Kidney (tissue), 14 donors: ENCODE data around the gene C12orf54. TPM values are rescaled to one million over a fixed set of nuclear protein-coding genes. Genes with fewer than 3 reads are reported as not detected.
A peak's percentile ranks its signal among the peaks of the same experiment; 100 is the strongest.

Experiments used
- DNase-seq, 5 donors: peaks; one replicate each; pipeline ENCODE4 v3.0.0-alpha.2; 2013 to 2020
- FAIRE-seq: peaks from 2 replicates; lab custom pipeline; 2012; peaks lifted over from hg19 to GRCh38; lab: Jason Lieb, UNC
- H3K27ac ChIP-seq, 2 donors: one replicate each; pipeline ENCODE4 v1.7.0; 2013; ENCODE audit warnings: low read depth in 2 of 2, low read length in 2 of 2, inconsistent platforms in 1 of 2
- H3K27me3 ChIP-seq: one replicate; pipeline ENCODE4 v1.7.1; 2013; ENCODE audit warnings: low read length, inconsistent platforms; ENCODE audit not compliant: control insufficient read depth, insufficient read depth
- H3K36me3 ChIP-seq, 3 donors: one replicate each; pipeline versions ENCODE4 v1.7.0 to v1.7.1; 2013; ENCODE audit warnings: low read length in 3 of 3, control low read depth in 1 of 3, inconsistent platforms in 1 of 3; ENCODE audit not compliant: insufficient read depth in 3 of 3, control insufficient read depth in 2 of 3
- H3K4me1 ChIP-seq, 3 donors: one replicate each; pipeline versions ENCODE4 v1.7.0 to v1.7.1; 2013; ENCODE audit warnings: low read length in 3 of 3, inconsistent platforms in 1 of 3, low read depth in 1 of 3; ENCODE audit not compliant: control insufficient read depth in 2 of 3, insufficient read depth in 2 of 3
- H3K4me3 ChIP-seq, 3 donors: one replicate each; pipeline versions ENCODE4 v1.7.0 to v1.8.1; 2013; ENCODE audit warnings: low read length in 3 of 3, control low read depth in 1 of 3, inconsistent platforms in 1 of 3
- H3K9ac ChIP-seq, 3 donors: one replicate each; pipeline versions ENCODE4 v1.7.0 to v1.7.1; 2013; ENCODE audit warnings: low read length in 3 of 3, control low read depth in 1 of 3, inconsistent platforms in 1 of 3
- H3K9me3 ChIP-seq, 3 donors: one replicate each; pipeline versions ENCODE4 v1.7.0 to v1.7.1; 2013; ENCODE audit warnings: low read length in 3 of 3, control low read depth in 1 of 3, inconsistent platforms in 1 of 3; ENCODE audit not compliant: control insufficient read depth in 2 of 3, insufficient read depth in 1 of 3
- intact Hi-C: fragments of 100-400 bp; cut with DNase I; formaldehyde crosslinking; loops from one replicate; pipeline ENCODE4 v1.11.1; 2022
- polyA plus RNA-seq: library from polyadenylated mRNA; stranded (reverse); fragments of 350-450 nt; fragmentation: Illumina TruSeq; extraction: RNeasy Lipid Tissue Mini Kit (QIAGEN cat#74804); gene quantifications from one replicate; pipeline ENCODE4 v1.2.3, GENCODE V29; 2014; ENCODE audit warnings: low read depth, low replicate concordance; ENCODE audit not compliant: insufficient read depth
- total RNA-seq: library from RNA; stranded (reverse); fragmentation: NEBNext Ultra II Directional; extraction: Animal tissue kit (Norgen Biotek cat#: 25700); gene quantifications from one replicate; pipeline ENCODE4 v1.2.1, GENCODE V29; 2021
- TF ChIP-seq, protein P1 (sequence below): IDR thresholded peaks from 3 replicates; pipeline ENCODE4 v1.5.1; 2012; ENCODE audit warnings: mild to moderate bottlenecking, moderate library complexity, borderline replicate concordance; ENCODE audit not compliant: insufficient read depth; ENCODE audit errors: extremely low read depth
- donor health status: control.
- donor health status: control.
- donor health status: control.
- donor health status: control.
- donor health status: control.
- donor health status: DM: yes; HTN: yes; CAD: no.
- donor health status: Normal renal cell carcinoma (clear cell type).

The C12orf54 gene
- total and polyA plus RNA-seq, 2 donors from 2014 or later, result not detected

GRCh38 chr12:48536602-48537001 lies 54.3 kb downstream of the C12orf54 start:
- Histone ChIP-seq H3K27ac (no peak overlapping the region), H3K9me3 (peaks cover 0 to 2% (median 0%) of the 10 kb centered on the region in 3 donors), H3K27me3 (no peaks in the 10 kb centered on the region), H3K4me1 (no peaks in the 10 kb centered on the region), H3K9ac (no peak overlapping the region), H3K4me3 (no peak overlapping the region), H3K36me3 (no peaks in the 10 kb centered on the region)
- intact Hi-C loops, result no loop called here
- FAIRE-seq, result no peak
- TF ChIP-seq, protein P1, sequence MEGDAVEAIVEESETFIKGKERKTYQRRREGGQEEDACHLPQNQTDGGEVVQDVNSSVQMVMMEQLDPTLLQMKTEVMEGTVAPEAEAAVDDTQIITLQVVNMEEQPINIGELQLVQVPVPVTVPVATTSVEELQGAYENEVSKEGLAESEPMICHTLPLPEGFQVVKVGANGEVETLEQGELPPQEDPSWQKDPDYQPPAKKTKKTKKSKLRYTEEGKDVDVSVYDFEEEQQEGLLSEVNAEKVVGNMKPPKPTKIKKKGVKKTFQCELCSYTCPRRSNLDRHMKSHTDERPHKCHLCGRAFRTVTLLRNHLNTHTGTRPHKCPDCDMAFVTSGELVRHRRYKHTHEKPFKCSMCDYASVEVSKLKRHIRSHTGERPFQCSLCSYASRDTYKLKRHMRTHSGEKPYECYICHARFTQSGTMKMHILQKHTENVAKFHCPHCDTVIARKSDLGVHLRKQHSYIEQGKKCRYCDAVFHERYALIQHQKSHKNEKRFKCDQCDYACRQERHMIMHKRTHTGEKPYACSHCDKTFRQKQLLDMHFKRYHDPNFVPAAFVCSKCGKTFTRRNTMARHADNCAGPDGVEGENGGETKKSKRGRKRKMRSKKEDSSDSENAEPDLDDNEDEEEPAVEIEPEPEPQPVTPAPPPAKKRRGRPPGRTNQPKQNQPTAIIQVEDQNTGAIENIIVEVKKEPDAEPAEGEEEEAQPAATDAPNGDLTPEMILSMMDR, result no peak
- DNase-seq, result no peak

GRCh38 chr12:48542300-48542928 lies 60.1 kb downstream of the C12orf54 start:
- no peak overlapping the region for H3K9ac ChIP-seq
- no peaks in the 10 kb centered on the region for H3K9me3 ChIP-seq
- no peak for FAIRE-seq
- no peaks in the 10 kb centered on the region for H3K27me3 ChIP-seq
- H3K4me1 ChIP-seq, result no peaks in the 10 kb centered on the region
- DNase-seq, result peak in 2 of 5 donors; percentile 27 to 48
- TF ChIP-seq, protein P1, result peak; percentile 25
- H3K4me3 ChIP-seq, result no peak overlapping the region
- no peaks in the 10 kb centered on the region for H3K36me3 ChIP-seq
- intact Hi-C loops, result no loop called here
- H3K27ac ChIP-seq, result no peak overlapping the region

- Histone ChIP-seq H3K27ac (no peak overlapping the region), H3K9ac (no peak overlapping the region), H3K9me3 (no peaks in the 10 kb centered on the region), H3K4me3 (no peak overlapping the region), H3K4me1 (no peaks in the 10 kb centered on the region), H3K36me3 (no peaks in the 10 kb centered on the region), H3K27me3 (no peaks in the 10 kb centered on the region)
- intact Hi-C loops, result no loop called here
- FAIRE-seq (no peak), DNase-seq (no peak)
- TF ChIP-seq, protein P1, result no peak
Observed at GRCh38 chr12:48545833-48546469, 63.7 kb downstream of the C12orf54 start.

Other genes starting within 250 kb of the C12orf54 start
- gene ZNF641, start 131.6 kb upstream of the C12orf54 start, total RNA-seq, result 23.8 TPM
- gene ZNF641, start 131.6 kb upstream of the C12orf54 start, polyA plus RNA-seq, result 7.7 TPM
- not detected for gene ANP32D, start 9.9 kb upstream of the C12orf54 start, total RNA-seq
- not detected for gene ANP32D, start 9.9 kb upstream of the C12orf54 start, polyA plus RNA-seq
- gene OR8S1, start 43.1 kb downstream of the C12orf54 start, total RNA-seq, result not detected
- not detected for gene OR8S1, start 43.1 kb downstream of the C12orf54 start, polyA plus RNA-seq
- gene LALBA, start 87.5 kb downstream of the C12orf54 start, total RNA-seq, result not detected
- not detected for gene LALBA, start 87.5 kb downstream of the C12orf54 start, polyA plus RNA-seq
- 32.2 TPM for gene KANSL2, start 199.7 kb downstream of the C12orf54 start, total RNA-seq
- 24.6 TPM for gene KANSL2, start 199.7 kb downstream of the C12orf54 start, polyA plus RNA-seq
- gene CCNT1, start 234.2 kb downstream of the C12orf54 start, total RNA-seq, result 39.4 TPM
- gene CCNT1, start 234.2 kb downstream of the C12orf54 start, polyA plus RNA-seq, result 4.1 TPM